ENCODE data around the gene MICU2. TPM values are rescaled to one million over a fixed set of nuclear protein-coding genes. Genes with fewer than 3 reads are reported as not detected.

MICU2 gene
- total RNA-seq, 1 donor from 2014 or later, result 27.4 TPM

- TF ChIP-seq CTCF (IDR thresholded peaks at IDR 0.05), result no peak
- H3K9me3 Mint-ChIP-seq (ENCODE audit: low read depth), result no peaks in the 10 kb centered on the region
- DNase-seq (ENCODE audit: low spot score), result no peak
These were observed 15.8 kb upstream of the MICU2 start for GRCh38 chr13:21619633-21620220.

GRCh38 chr13:21616880-21617279 is 12.9 kb upstream of the MICU2 start:
- H3K9me3 Mint-ChIP-seq (ENCODE audit: low read depth), result no peaks in the 10 kb centered on the region
- H3K4me3 Mint-ChIP-seq (ENCODE audit: unreplicated experiment), result no peak overlapping the region
- no peak for TF ChIP-seq CTCF (IDR thresholded peaks at IDR 0.05)
- peak overlapping the region; percentile 42 for H3K27ac Mint-ChIP-seq (ENCODE audit: unreplicated experiment)
- peaks cover 9% of the 10 kb centered on the region for H3K4me1 Mint-ChIP-seq (ENCODE audit: low read depth)
- H3K36me3 Mint-ChIP-seq (ENCODE audit: low read depth), result no peaks in the 10 kb centered on the region
- no peak for DNase-seq (ENCODE audit: low spot score)
- no peaks in the 10 kb centered on the region for H3K27me3 Mint-ChIP-seq (ENCODE audit: low read depth)

More at GRCh38 chr13:21619633-21620220, 15.8 kb upstream of the MICU2 start:
- Mint-ChIP-seq H3K4me3 (ENCODE audit: unreplicated experiment) (no peak overlapping the region), H3K27me3 (ENCODE audit: low read depth) (no peaks in the 10 kb centered on the region), H3K27ac (ENCODE audit: unreplicated experiment) (no peak overlapping the region), H3K36me3 (ENCODE audit: low read depth) (no peaks in the 10 kb centered on the region), H3K4me1 (ENCODE audit: low read depth) (peaks cover 9% of the 10 kb centered on the region)

GRCh38 chr13:21616205-21616866 is 12.4 kb upstream of the MICU2 start:
- no peak overlapping the region for H3K4me3 Mint-ChIP-seq (ENCODE audit: unreplicated experiment)
- no peaks in the 10 kb centered on the region for H3K27me3 Mint-ChIP-seq (ENCODE audit: low read depth)
- no peaks in the 10 kb centered on the region for H3K9me3 Mint-ChIP-seq (ENCODE audit: low read depth)
- no peaks in the 10 kb centered on the region for H3K36me3 Mint-ChIP-seq (ENCODE audit: low read depth)
- H3K27ac Mint-ChIP-seq (ENCODE audit: unreplicated experiment), result peak overlapping the region; percentile 42
- no peak for DNase-seq (ENCODE audit: low spot score)
- TF ChIP-seq CTCF (IDR thresholded peaks at IDR 0.05), result no peak
- H3K4me1 Mint-ChIP-seq (ENCODE audit: low read depth), result peaks cover 9% of the 10 kb centered on the region

- Mint-ChIP-seq H3K27me3 (ENCODE audit: low read depth) (no peaks in the 10 kb centered on the region), H3K36me3 (ENCODE audit: low read depth) (no peaks in the 10 kb centered on the region), H3K9me3 (ENCODE audit: low read depth) (no peaks in the 10 kb centered on the region), H3K4me3 (ENCODE audit: unreplicated experiment) (no peak overlapping the region), H3K4me1 (ENCODE audit: low read depth) (peaks cover 9% of the 10 kb centered on the region), H3K27ac (ENCODE audit: unreplicated experiment) (no peak overlapping the region)
- no peak for DNase-seq (ENCODE audit: low spot score)
- TF ChIP-seq CTCF (IDR thresholded peaks at IDR 0.05), result no peak
These were observed 11.5 kb upstream of the MICU2 start for GRCh38 chr13:21615427-21615826.

GRCh38 chr13:21613791-21614190 is 9.8 kb upstream of the MICU2 start:
- DNase-seq (ENCODE audit: low spot score), result no peak
- no peaks in the 10 kb centered on the region for H3K9me3 Mint-ChIP-seq (ENCODE audit: low read depth)
- no peaks in the 10 kb centered on the region for H3K27me3 Mint-ChIP-seq (ENCODE audit: low read depth)
- no peaks in the 10 kb centered on the region for H3K36me3 Mint-ChIP-seq (ENCODE audit: low read depth)
- H3K4me3 Mint-ChIP-seq (ENCODE audit: unreplicated experiment), result no peak overlapping the region
- TF ChIP-seq CTCF (IDR thresholded peaks at IDR 0.05), result no peak
- H3K4me1 Mint-ChIP-seq (ENCODE audit: low read depth), result peaks cover 9% of the 10 kb centered on the region
- H3K27ac Mint-ChIP-seq (ENCODE audit: unreplicated experiment), result no peak overlapping the region

Measured in chondrocyte (in vitro differentiated cells).